ENCODE results near the gene KIAA1755. TPM values are rescaled to one million over a fixed set of nuclear protein-coding genes. Genes with fewer than 3 reads are reported as not detected.

The KIAA1755 gene
- total RNA-seq, 1 experiment from 2014 or later = 0.44 TPM

- TF ChIP-seq EZH2 (IDR thresholded peaks at IDR 0.05; ENCODE audit: low read length, unreplicated experiment) (no peak), EZH2phosphoT487 (IDR thresholded peaks at IDR 0.05; ENCODE audit: borderline replicate concordance, low read length) (no peak)
- TF ChIP-seq, protein P1, sequence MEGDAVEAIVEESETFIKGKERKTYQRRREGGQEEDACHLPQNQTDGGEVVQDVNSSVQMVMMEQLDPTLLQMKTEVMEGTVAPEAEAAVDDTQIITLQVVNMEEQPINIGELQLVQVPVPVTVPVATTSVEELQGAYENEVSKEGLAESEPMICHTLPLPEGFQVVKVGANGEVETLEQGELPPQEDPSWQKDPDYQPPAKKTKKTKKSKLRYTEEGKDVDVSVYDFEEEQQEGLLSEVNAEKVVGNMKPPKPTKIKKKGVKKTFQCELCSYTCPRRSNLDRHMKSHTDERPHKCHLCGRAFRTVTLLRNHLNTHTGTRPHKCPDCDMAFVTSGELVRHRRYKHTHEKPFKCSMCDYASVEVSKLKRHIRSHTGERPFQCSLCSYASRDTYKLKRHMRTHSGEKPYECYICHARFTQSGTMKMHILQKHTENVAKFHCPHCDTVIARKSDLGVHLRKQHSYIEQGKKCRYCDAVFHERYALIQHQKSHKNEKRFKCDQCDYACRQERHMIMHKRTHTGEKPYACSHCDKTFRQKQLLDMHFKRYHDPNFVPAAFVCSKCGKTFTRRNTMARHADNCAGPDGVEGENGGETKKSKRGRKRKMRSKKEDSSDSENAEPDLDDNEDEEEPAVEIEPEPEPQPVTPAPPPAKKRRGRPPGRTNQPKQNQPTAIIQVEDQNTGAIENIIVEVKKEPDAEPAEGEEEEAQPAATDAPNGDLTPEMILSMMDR (conservative IDR thresholded peaks at IDR 0.05; ENCODE audit: low read depth, low read length) = no peak
- H3K4me1 ChIP-seq (ENCODE audit: insufficient read depth, low read length) = peaks cover 31% of the 10 kb centered on the region
- ATAC-seq (no peak), DNase-seq (no peak)
- H3K27ac ChIP-seq (ENCODE audit: low read length) = no peak overlapping the region
- H3K4me3 ChIP-seq (ENCODE audit: low read length) = no peak overlapping the region
- no peak overlapping the region for H3K9ac ChIP-seq (ENCODE audit: low read length)
- POLR2A ChIA-PET (ENCODE audit: unreplicated experiment) = no interaction called here
- H3K27me3 ChIP-seq (ENCODE audit: low read length) = no peaks in the 10 kb centered on the region
- no peaks in the 10 kb centered on the region for H3F3A ChIP-seq (ENCODE audit: low read length, unreplicated experiment)
- CTCF ChIA-PET = interaction anchor here (0.9 kb wide), 1 partner anchor 42 kb away, joined by 3 read pairs; no protein-coding TSS in a partner anchor
- no TSS peak for BruUV-seq (replicated peaks)
- intact Hi-C loops (cut with micrococcal nuclease) = loop anchor here (2.0 kb wide), 1 partner anchor 43 kb away; no protein-coding TSS in a partner anchor
- no peaks in the 10 kb centered on the region for H3K9me2 ChIP-seq (replicated peaks; ENCODE audit: low read length)
- peaks cover 15% of the 10 kb centered on the region; the same call in 1 of the 2 replicates for H3K79me2 ChIP-seq (ENCODE audit: low read length)
- no peaks in the 10 kb centered on the region for H3K9me3 ChIP-seq (ENCODE audit: low read length)
- H2AFZ ChIP-seq (ENCODE audit: low read length) = no peak overlapping the region
- no peaks in the 10 kb centered on the region for H4K20me1 ChIP-seq (ENCODE audit: low read length)
- no peak overlapping the region for H3K4me2 ChIP-seq (ENCODE audit: low read length)
- H3K36me3 ChIP-seq (ENCODE audit: low read depth, low read length) = no peaks in the 10 kb centered on the region
Observed at GRCh38 chr20:38215194-38216182, 45.0 kb downstream of the KIAA1755 start.

GRCh38 chr20:38214256-38215193 lies 46.0 kb downstream of the KIAA1755 start:
- ATAC-seq (no peak), DNase-seq (no peak)
- intact Hi-C loops (cut with micrococcal nuclease) = no loop called here
- Histone ChIP-seq H3K36me3 (ENCODE audit: low read depth, low read length) (no peaks in the 10 kb centered on the region), H2AFZ (ENCODE audit: low read length) (no peak overlapping the region), H3K9ac (ENCODE audit: low read length) (no peak overlapping the region), H3K27ac (ENCODE audit: low read length) (no peak overlapping the region), H3K9me2 (replicated peaks; ENCODE audit: low read length) (no peaks in the 10 kb centered on the region), H4K20me1 (ENCODE audit: low read length) (no peaks in the 10 kb centered on the region), H3K4me1 (ENCODE audit: insufficient read depth, low read length) (peaks cover 38% of the 10 kb centered on the region), H3K9me3 (ENCODE audit: low read length) (no peaks in the 10 kb centered on the region), H3K4me3 (ENCODE audit: low read length) (no peak overlapping the region), H3K27me3 (ENCODE audit: low read length) (no peaks in the 10 kb centered on the region), H3F3A (ENCODE audit: low read length, unreplicated experiment) (no peaks in the 10 kb centered on the region), H3K4me2 (ENCODE audit: low read length) (no peak overlapping the region), H3K79me2 (ENCODE audit: low read length) (peaks cover 15% of the 10 kb centered on the region; the same call in 1 of the 2 replicates)
- BruUV-seq (replicated peaks) = no TSS peak
- ChIA-PET POLR2A (ENCODE audit: unreplicated experiment) (no interaction called here), CTCF (no interaction called here)
- TF ChIP-seq, protein P1 (conservative IDR thresholded peaks at IDR 0.05; ENCODE audit: low read depth, low read length) = 0 out of 2 replicates have a peak, but pooled peaks have one; percentile 9
- TF ChIP-seq EZH2 (IDR thresholded peaks at IDR 0.05; ENCODE audit: low read length, unreplicated experiment) = no peak

Measured in PC-3 (cell line).